Activated B cell treated with CpG ODN at 0.5 μM for 24 hours (primary cell): ENCODE measurements around the gene ARRB1. TPM values are rescaled to one million over a fixed set of nuclear protein-coding genes. Genes with fewer than 3 reads are reported as not detected.

Source experiments
- ATAC-seq: fragments of 200-7000 bp; cut with Tn5 transposase; one replicate; pipeline ENCODE4 v1.10.0; 2021; ENCODE audit warnings: low read depth, mild to moderate bottlenecking, moderate library complexity
- CTCF ChIA-PET: fragments of 350-600 bp; sonication (Branson Sonifier 250); formaldehyde crosslinking; loops from one replicate; lab custom pipeline; 2021; ENCODE audit warnings: antibody characterized with exemption; lab: Charles Lee
- POLR2A ChIA-PET: fragments of 350-600 bp; sonication (Branson Sonifier 250); formaldehyde crosslinking; loops from one replicate; lab custom pipeline; 2021; ENCODE audit warnings: antibody characterized with exemption; lab: Charles Lee
- DNase-seq: peaks from one replicate; pipeline ENCODE4 v3.0.0; 2022
- H3K27ac Mint-ChIP-seq: one replicate; pipeline ENCODE4 v1.8.0; 2020; ENCODE audit warnings: mixed read lengths
- H3K27me3 Mint-ChIP-seq: one replicate; pipeline ENCODE4 v1.8.0; 2021; ENCODE audit warnings: mixed read lengths
- H3K36me3 Mint-ChIP-seq: one replicate; pipeline ENCODE4 v1.8.0; 2021; ENCODE audit warnings: low read depth, mixed read lengths
- H3K4me1 Mint-ChIP-seq: one replicate; pipeline ENCODE4 v1.8.0; 2021; ENCODE audit warnings: mixed read lengths
- H3K4me3 Mint-ChIP-seq: one replicate; pipeline ENCODE4 v1.8.0; 2020; ENCODE audit warnings: mild to moderate bottlenecking, mixed read lengths
- H3K9me3 Mint-ChIP-seq: one replicate; pipeline ENCODE4 v1.8.0; 2020; ENCODE audit warnings: mixed read lengths
- CTCF ChIP-seq: fragments of 200-600 bp; IDR thresholded peaks from one replicate; pipeline ENCODE4 v1.8.0; 2022; ENCODE audit warnings: antibody characterized with exemption, mild to moderate bottlenecking
- intact Hi-C: fragments of 100-400 bp; cut with micrococcal nuclease; formaldehyde crosslinking; loops from one replicate; pipeline ENCODE4 v1.15.1; 2024
- total RNA-seq: library from RNA; stranded (reverse); gene quantifications from 2 replicates; pipeline ENCODE4 v1.2.3, GENCODE V29; 2022

ARRB1 gene
- total RNA-seq, 1 donor from 2014 or later = 0.62 TPM

DNA sequence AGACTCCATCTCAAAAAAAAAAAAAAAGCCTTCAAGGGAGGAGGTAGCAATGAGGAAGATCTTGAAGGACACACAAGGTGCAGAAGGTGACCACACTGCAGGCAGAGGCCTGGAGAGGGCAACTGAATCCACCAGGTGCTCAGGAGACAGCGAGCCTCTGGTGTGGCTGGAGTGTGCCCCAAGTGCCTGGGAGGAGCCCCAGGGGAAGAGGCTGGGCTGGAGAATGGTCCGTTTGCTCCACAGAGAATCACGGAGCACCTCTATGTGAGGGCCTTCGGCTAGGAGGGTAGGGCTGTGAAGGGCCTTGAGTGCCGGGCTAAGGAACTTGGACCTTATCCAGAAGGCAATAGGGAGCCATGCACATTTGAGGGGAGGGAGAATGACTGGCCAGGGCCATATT is 50.3 kb downstream of the ARRB1 start:
- no peak overlapping the region for H3K4me3 Mint-ChIP-seq
- ATAC-seq (no peak), DNase-seq (no peak)
- H3K4me1 Mint-ChIP-seq = no peaks in the 10 kb centered on the region
- H3K27ac Mint-ChIP-seq = no peak overlapping the region
- intact Hi-C loops = no loop called here
- TF ChIP-seq CTCF = no peak
- H3K36me3 Mint-ChIP-seq = no peaks in the 10 kb centered on the region
- H3K9me3 Mint-ChIP-seq = no peaks in the 10 kb centered on the region
- peaks cover 6% of the 10 kb centered on the region for H3K27me3 Mint-ChIP-seq
- ChIA-PET POLR2A (no interaction called here), CTCF (no interaction called here)

DNA sequence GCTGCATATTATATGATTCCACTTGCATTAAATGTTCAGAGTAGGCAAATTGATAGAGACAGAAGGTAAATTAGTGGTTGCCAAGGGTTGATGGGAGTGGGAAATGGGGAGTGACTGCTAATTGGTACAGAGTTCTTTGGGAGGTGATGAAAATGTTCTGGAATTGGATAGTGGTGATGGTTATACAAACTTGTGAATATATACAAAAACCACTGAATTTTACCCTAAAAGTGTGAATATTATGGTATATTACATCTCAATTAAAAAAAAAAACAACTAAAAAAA is 52.5 kb downstream of the ARRB1 start:
- Mint-ChIP-seq H3K9me3 (no peaks in the 10 kb centered on the region), H3K4me3 (no peak overlapping the region), H3K36me3 (no peaks in the 10 kb centered on the region), H3K4me1 (no peaks in the 10 kb centered on the region), H3K27ac (no peak overlapping the region), H3K27me3 (peaks cover 3% of the 10 kb centered on the region)
- intact Hi-C loops = no loop called here
- ChIA-PET POLR2A (no interaction called here), CTCF (no interaction called here)
- no peak for TF ChIP-seq CTCF
- ATAC-seq = no peak
- DNase-seq = no peak

GRCh38 chr11:75298191-75298975 is 53.1 kb downstream of the ARRB1 start:
- ATAC-seq (no peak), DNase-seq (no peak)
- CTCF ChIA-PET = no interaction called here
- H3K9me3 Mint-ChIP-seq = no peaks in the 10 kb centered on the region
- no peaks in the 10 kb centered on the region for H3K36me3 Mint-ChIP-seq
- H3K27ac Mint-ChIP-seq = no peak overlapping the region
- H3K27me3 Mint-ChIP-seq = peaks cover 3% of the 10 kb centered on the region
- POLR2A ChIA-PET = no interaction called here
- H3K4me1 Mint-ChIP-seq = no peaks in the 10 kb centered on the region
- intact Hi-C loops = no loop called here
- no peak for TF ChIP-seq CTCF
- no peak overlapping the region for H3K4me3 Mint-ChIP-seq

DNA sequence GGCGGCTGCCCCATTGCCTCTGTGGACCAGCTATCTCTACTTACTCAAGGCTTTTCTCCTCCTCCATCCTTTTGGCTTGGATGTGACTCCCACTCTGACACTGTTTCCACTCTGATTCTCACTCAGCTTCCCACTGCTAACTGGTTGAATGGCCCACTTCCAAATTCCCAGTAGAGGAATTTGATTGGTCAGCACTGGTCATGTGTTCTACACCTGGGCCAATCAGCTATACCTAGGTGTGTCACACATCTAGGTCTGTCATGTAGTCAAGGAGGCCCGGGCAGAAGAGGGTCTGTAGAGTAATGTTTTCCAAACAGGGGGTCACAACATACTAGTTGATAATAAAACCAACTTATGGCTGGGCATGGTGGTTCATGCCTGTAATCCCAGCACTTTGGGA is 57.6 kb downstream of the ARRB1 start:
- Mint-ChIP-seq H3K9me3 (no peaks in the 10 kb centered on the region), H3K4me3 (no peak overlapping the region), H3K4me1 (no peaks in the 10 kb centered on the region), H3K27ac (no peak overlapping the region), H3K36me3 (no peaks in the 10 kb centered on the region), H3K27me3 (peaks cover 5% of the 10 kb centered on the region)
- CTCF ChIA-PET = no interaction called here
- POLR2A ChIA-PET = no interaction called here
- no peak for ATAC-seq
- DNase-seq = no peak
- intact Hi-C loops = no loop called here
- no peak for TF ChIP-seq CTCF

DNA sequence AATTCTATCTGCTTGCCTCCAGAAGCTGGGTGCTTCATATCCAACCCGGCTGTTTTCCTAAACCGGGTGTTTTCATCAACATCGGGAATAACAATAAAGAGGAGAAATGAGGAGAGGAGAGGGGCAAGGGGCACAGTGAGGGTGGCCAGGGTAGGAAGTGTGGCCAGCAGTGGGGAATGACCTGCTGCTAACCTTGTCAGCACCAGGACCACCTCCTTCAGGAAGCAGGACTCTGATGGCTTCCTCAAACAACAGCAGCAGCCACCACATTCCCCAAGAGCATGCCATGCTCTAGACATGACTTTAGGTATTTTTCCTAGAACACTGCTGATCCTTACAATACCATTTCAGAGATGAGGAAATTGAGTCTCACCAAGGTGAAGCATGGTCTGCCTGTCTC is 58.5 kb downstream of the ARRB1 start:
- H3K9me3 Mint-ChIP-seq = no peaks in the 10 kb centered on the region
- H3K27me3 Mint-ChIP-seq = peaks cover 5% of the 10 kb centered on the region
- H3K4me1 Mint-ChIP-seq = no peaks in the 10 kb centered on the region

More for the DNA sequence above, 58.5 kb downstream of the ARRB1 start:
- no peak for TF ChIP-seq CTCF
- ATAC-seq (no peak), DNase-seq (no peak)
- Mint-ChIP-seq H3K27ac (no peak overlapping the region), H3K4me3 (no peak overlapping the region), H3K36me3 (no peaks in the 10 kb centered on the region)
- intact Hi-C loops = no loop called here
- ChIA-PET CTCF (no interaction called here), POLR2A (no interaction called here)
